Neutrophil (primary cell): ENCODE measurements around the gene DPYD.

Experiments
- H3K27ac ChIP-seq: fragments of 200-600 bp; sonication (generic); 2 replicates; pipeline ENCODE4 v1.5.1; 2016; ENCODE audit warnings: mild to moderate bottlenecking, moderate library complexity
- H3K27me3 ChIP-seq: fragments of 200-600 bp; sonication (generic); 2 replicates; pipeline ENCODE4 v1.6.0; 2016; ENCODE audit warnings: mild to moderate bottlenecking
- H3K36me3 ChIP-seq: fragments of 200-600 bp; sonication (generic); 2 replicates; pipeline ENCODE4 v1.5.1; 2017
- H3K4me1 ChIP-seq, 2 experiments: fragments of 200-600 bp in 1 of 2; sonication (generic) in 1 of 2; 1 replicate in 1 of 2; 2 replicates in 1 of 2; pipeline versions ENCODE4 v1.5.1 to v1.6.1; 2013 to 2016; ENCODE audit warnings: low read depth in 1 of 2, low read length in 1 of 2, mild to moderate bottlenecking in 1 of 2, moderate library complexity in 1 of 2; ENCODE audit not compliant: control insufficient read depth in 1 of 2, insufficient read depth in 1 of 2
- H3K4me3 ChIP-seq, 2 experiments: fragments of 200-600 bp in 1 of 2; sonication (generic) in 1 of 2; 1 replicate in 1 of 2; 2 replicates in 1 of 2; pipeline ENCODE4 v1.5.1; 2013 to 2016; ENCODE audit warnings: low read depth in 1 of 2, low read length in 1 of 2, mild to moderate bottlenecking in 1 of 2, moderate library complexity in 1 of 2
- H3K9me3 ChIP-seq: fragments of 200-600 bp; sonication (generic); 2 replicates; pipeline ENCODE4 v1.5.1; 2016
- CTCF ChIP-seq: fragments of 200-600 bp; sonication (generic); IDR thresholded peaks from 2 replicates; pipeline ENCODE4 v1.5.1; 2016; ENCODE audit warnings: antibody characterized with exemption

DPYD gene

GRCh38 chr1:97938285-97938642 is 17.4 kb upstream of the DPYD start:
- Histone ChIP-seq H3K27me3 (no peaks in the 10 kb centered on the region), H3K36me3 (no peaks in the 10 kb centered on the region), H3K4me3 (no peak overlapping the region), H3K4me1 (peaks cover 15 to 17% of the 10 kb centered on the region in 2 experiments), H3K27ac (no peak overlapping the region), H3K9me3 (no peaks in the 10 kb centered on the region)
- TF ChIP-seq CTCF: no peak

- H3K36me3 ChIP-seq: no peaks in the 10 kb centered on the region
- H3K27ac ChIP-seq: no peak overlapping the region
- no peak for TF ChIP-seq CTCF
- no peaks in the 10 kb centered on the region for H3K27me3 ChIP-seq
- H3K9me3 ChIP-seq: no peaks in the 10 kb centered on the region
- H3K4me3 ChIP-seq: no peak overlapping the region
- peaks cover 15 to 17% of the 10 kb centered on the region in 2 experiments for H3K4me1 ChIP-seq
These were observed 16.1 kb upstream of the DPYD start for GRCh38 chr1:97936976-97937375.

GRCh38 chr1:97934491-97934890 is 13.7 kb upstream of the DPYD start:
- H3K9me3 ChIP-seq: no peaks in the 10 kb centered on the region
- no peak overlapping the region for H3K27ac ChIP-seq
- no peaks in the 10 kb centered on the region for H3K36me3 ChIP-seq
- H3K4me1 ChIP-seq: peaks cover 15 to 17% of the 10 kb centered on the region in 2 experiments
- no peak overlapping the region for H3K4me3 ChIP-seq
- TF ChIP-seq CTCF: no peak
- H3K27me3 ChIP-seq: no peaks in the 10 kb centered on the region

GRCh38 chr1:97929874-97930851 is 9.3 kb upstream of the DPYD start:
- no peaks in the 10 kb centered on the region for H3K27me3 ChIP-seq
- no peaks in the 10 kb centered on the region for H3K4me1 ChIP-seq
- TF ChIP-seq CTCF: no peak
- no peak overlapping the region for H3K4me3 ChIP-seq
- no peak overlapping the region for H3K27ac ChIP-seq
- H3K36me3 ChIP-seq: no peaks in the 10 kb centered on the region
- no peaks in the 10 kb centered on the region for H3K9me3 ChIP-seq

- H3K4me3 ChIP-seq: no peak overlapping the region
- H3K36me3 ChIP-seq: no peaks in the 10 kb centered on the region
- H3K27me3 ChIP-seq: no peaks in the 10 kb centered on the region
- H3K27ac ChIP-seq: no peak overlapping the region
- TF ChIP-seq CTCF: no peak
- H3K4me1 ChIP-seq: peaks cover 7 to 8% of the 10 kb centered on the region in 2 experiments
- no peaks in the 10 kb centered on the region for H3K9me3 ChIP-seq
These were observed 5.3 kb upstream of the DPYD start for GRCh38 chr1:97926017-97926708.
